CD4-positive, alpha-beta T cell (primary cell): ENCODE measurements around the gene ZNF580. TPM values are rescaled to one million over a fixed set of nuclear protein-coding genes. Genes with fewer than 3 reads are reported as not detected.

Source experiments
- ATAC-seq: fragments of 200-7000 bp; cut with Tn5 transposase; one replicate; pipeline ENCODE4 v1.10.0; 2022; ENCODE audit warnings: mild to moderate bottlenecking; ENCODE audit not compliant: poor library complexity
- CTCF ChIA-PET: fragments of 350-600 bp; sonication (Branson Sonifier 250); formaldehyde crosslinking; loops from one replicate; lab custom pipeline; 2021; ENCODE audit warnings: antibody characterized with exemption, inconsistent platforms; lab: Charles Lee
- POLR2A ChIA-PET: fragments of 350-600 bp; sonication (Branson Sonifier 250); formaldehyde crosslinking; loops from one replicate; lab custom pipeline; 2021; ENCODE audit warnings: antibody characterized with exemption, inconsistent platforms; lab: Charles Lee
- DNase-seq, 14 experiments: peaks; one replicate each; pipeline ENCODE4 v3.0.0-alpha.2; 2013 to 2020; ENCODE audit warnings: mixed read lengths in 2 of 14
- H3K27ac ChIP-seq, 2 donors: one replicate each; pipeline versions ENCODE4 v1.5.1 to v1.7.0; 2013; ENCODE audit warnings: low read length in 2 of 2, low read depth in 1 of 2, mild to moderate bottlenecking in 1 of 2
- H3K27me3 ChIP-seq, 2 experiments: 1 replicate in 1 of 2; 2 replicates in 1 of 2; pipeline versions ENCODE4 v1.6.1 to v1.7.0; 2013; ENCODE audit warnings: low read length in 2 of 2, control low read depth in 1 of 2, mild to moderate bottlenecking in 1 of 2, moderate library complexity in 1 of 2; ENCODE audit not compliant: insufficient read depth in 2 of 2, control insufficient read depth in 1 of 2
- H3K36me3 ChIP-seq: one replicate; pipeline ENCODE4 v1.6.1; 2013; ENCODE audit warnings: low read length, control low read depth; ENCODE audit not compliant: insufficient read depth
- H3K4me1 ChIP-seq: one replicate; pipeline ENCODE4 v1.6.1; 2013; ENCODE audit warnings: low read length, control low read depth; ENCODE audit not compliant: insufficient read depth
- H3K4me3 ChIP-seq: one replicate; pipeline ENCODE4 v1.5.1; 2013; ENCODE audit warnings: mild to moderate bottlenecking, low read length, moderate library complexity
- H3K9me3 ChIP-seq, 2 experiments: 1 replicate in 1 of 2; 2 replicates in 1 of 2; pipeline versions ENCODE4 v1.6.1 to v1.7.0; 2013; ENCODE audit warnings: low read length in 2 of 2, mild to moderate bottlenecking in 2 of 2, control low read depth in 1 of 2, moderate library complexity in 1 of 2; ENCODE audit not compliant: control insufficient read depth in 1 of 2, insufficient read depth in 1 of 2
- H3K27ac Mint-ChIP-seq: one replicate; pipeline ENCODE4 v1.8.0; 2020; ENCODE audit warnings: mixed read lengths
- H3K27me3 Mint-ChIP-seq: one replicate; pipeline ENCODE4 v1.8.0; 2021; ENCODE audit warnings: mixed read lengths
- H3K36me3 Mint-ChIP-seq: one replicate; pipeline ENCODE4 v1.8.0; 2021; ENCODE audit warnings: low read depth, mixed read lengths
- H3K4me1 Mint-ChIP-seq: one replicate; pipeline ENCODE4 v1.8.0; 2021; ENCODE audit warnings: low read depth, mixed read lengths
- H3K4me3 Mint-ChIP-seq: one replicate; pipeline ENCODE4 v1.8.0; 2020; ENCODE audit warnings: mild to moderate bottlenecking, mixed read lengths
- H3K9me3 Mint-ChIP-seq: one replicate; pipeline ENCODE4 v1.8.0; 2020; ENCODE audit warnings: mixed read lengths
- CTCF ChIP-seq: fragments of 200-600 bp; IDR thresholded peaks from one replicate; pipeline ENCODE4 v1.8.0; 2022; ENCODE audit warnings: antibody characterized with exemption, mild to moderate bottlenecking
- intact Hi-C, 2 experiments: fragments of 100-400 bp; cut with DNase I in 1 of 2; cut with micrococcal nuclease in 1 of 2; formaldehyde crosslinking; loops; one replicate each; pipeline versions ENCODE4 v1.15.1 to v1.9.0; 2023 to 2025; cut with DNase I, micrococcal nuclease
- total RNA-seq, 174 experiments: library from RNA in 2 of 174; stranded (reverse) in 2 of 174; gene quantifications; one replicate each; pipeline ENCODE4 v1.2.3 and lab custom pipeline; 2021 to 2026

The ZNF580 gene
- total RNA-seq, 2 experiments from 2014 or later: 45.2 to 46.6 TPM

GRCh38 chr19:55675661-55676354, 35.0 kb downstream of the ZNF580 start:
- peaks cover 46% of the 10 kb centered on the region for H3K4me1 Mint-ChIP-seq
- ChIA-PET POLR2A (interaction anchor here (0.7 kb wide), 1 partner anchor 199 kb away, joined by 3 read pairs; no protein-coding TSS in a partner anchor), CTCF (interaction anchor here (0.9 kb wide), 1 partner anchor 28 kb away, joined by 5 read pairs; no protein-coding TSS in a partner anchor)
- Histone ChIP-seq H3K9me3 (no peaks in the 10 kb centered on the region), H3K27me3 (no peaks in the 10 kb centered on the region), H3K4me1 (peaks cover 59% of the 10 kb centered on the region), H3K27ac (peak overlapping the region; percentile 62 to 73), H3K36me3 (peaks cover 52% of the 10 kb centered on the region), H3K4me3 (peak overlapping the region; percentile 73)
- intact Hi-C loops: loop anchor here (1.0 to 10.0 kb wide), 3 partner anchors 21 to 639 kb away; partner anchors contain the start of genes U2AF2 (in 2 of the 2) and ZSCAN5A (in 1 of the 2)
- peak overlapping the region; percentile 95 for H3K4me3 Mint-ChIP-seq
- no peak for TF ChIP-seq CTCF
- DNase-seq (no peak), ATAC-seq (no peak)
- no peaks in the 10 kb centered on the region for H3K27me3 Mint-ChIP-seq
- H3K36me3 Mint-ChIP-seq: peaks cover 79% of the 10 kb centered on the region
- no peaks in the 10 kb centered on the region for H3K9me3 Mint-ChIP-seq
- H3K27ac Mint-ChIP-seq: peak overlapping the region; percentile 90

GRCh38 chr19:55676383-55676782, 35.6 kb downstream of the ZNF580 start:
- TF ChIP-seq CTCF: no peak
- Mint-ChIP-seq H3K4me1 (peaks cover 40% of the 10 kb centered on the region), H3K36me3 (peaks cover 79% of the 10 kb centered on the region), H3K27me3 (no peaks in the 10 kb centered on the region), H3K9me3 (no peaks in the 10 kb centered on the region), H3K4me3 (peak overlapping the region; percentile 95), H3K27ac (peak overlapping the region; percentile 90)
- Histone ChIP-seq H3K27me3 (no peaks in the 10 kb centered on the region), H3K4me3 (no peak overlapping the region), H3K9me3 (no peaks in the 10 kb centered on the region), H3K27ac (no peak overlapping the region), H3K4me1 (peaks cover 63% of the 10 kb centered on the region), H3K36me3 (peaks cover 54% of the 10 kb centered on the region)
- ChIA-PET CTCF (interaction anchor here (0.9 kb wide), 1 partner anchor 27 kb away, joined by 5 read pairs; no protein-coding TSS in a partner anchor), POLR2A (interaction anchor here (0.7 kb wide), 1 partner anchor 200 kb away, joined by 3 read pairs; no protein-coding TSS in a partner anchor)
- ATAC-seq: no peak
- intact Hi-C loops: loop anchor here in 1 of 2 experiments (10.0 kb wide), 1 partner anchor 638 kb away; the partner anchor contains the start of gene ZSCAN5A
- no peak for DNase-seq

GRCh38 chr19:55676889-55677505, 36.2 kb downstream of the ZNF580 start:
- H3K9me3 Mint-ChIP-seq: no peaks in the 10 kb centered on the region
- H3K4me3 Mint-ChIP-seq: peak overlapping the region; percentile 95
- no peaks in the 10 kb centered on the region for H3K27me3 Mint-ChIP-seq
- Histone ChIP-seq H3K27ac (no peak overlapping the region), H3K4me1 (peaks cover 63% of the 10 kb centered on the region), H3K9me3 (no peaks in the 10 kb centered on the region), H3K4me3 (no peak overlapping the region), H3K27me3 (no peaks in the 10 kb centered on the region), H3K36me3 (peaks cover 57% of the 10 kb centered on the region)
- TF ChIP-seq CTCF: no peak
- DNase-seq (no peak), ATAC-seq (no peak)
- intact Hi-C loops: loop anchor here in 1 of 2 experiments (10.0 kb wide), 1 partner anchor 638 kb away; the partner anchor contains the start of gene ZSCAN5A
- H3K27ac Mint-ChIP-seq: peak overlapping the region; percentile 90
- H3K4me1 Mint-ChIP-seq: peaks cover 38% of the 10 kb centered on the region
- CTCF ChIA-PET: no interaction called here
- H3K36me3 Mint-ChIP-seq: peaks cover 79% of the 10 kb centered on the region
- POLR2A ChIA-PET: no interaction called here
